Mucosa of stomach (tissue), 1 donor: Measurements from ENCODE around the gene UBL4B.
"Not testable (repeated sequence)": the region's sequence is repeated elsewhere in the genome, so short reads cannot be mapped to it uniquely, and the experiment has no call there.

Experiments
- H3K27me3 ChIP-seq: one replicate; pipeline ENCODE4 v1.7.0; 2013; ENCODE audit warnings: mild to moderate bottlenecking, low read length; ENCODE audit not compliant: control insufficient read depth, insufficient read depth
- H3K36me3 ChIP-seq: one replicate; pipeline ENCODE4 v1.7.0; 2013; ENCODE audit warnings: low read length; ENCODE audit not compliant: control insufficient read depth, insufficient read depth
- H3K4me1 ChIP-seq: one replicate; pipeline ENCODE4 v1.7.0; 2013; ENCODE audit warnings: mild to moderate bottlenecking, low read length; ENCODE audit not compliant: control insufficient read depth, insufficient read depth
- H3K4me3 ChIP-seq: one replicate; pipeline ENCODE4 v1.7.0; 2013; ENCODE audit warnings: low read length
- H3K9ac ChIP-seq: one replicate; pipeline ENCODE4 v1.7.0; 2013; ENCODE audit warnings: mild to moderate bottlenecking, low read length, moderate library complexity
- H3K9me3 ChIP-seq: one replicate; pipeline ENCODE4 v1.7.0; 2013; ENCODE audit warnings: mild to moderate bottlenecking, low read length, moderate library complexity; ENCODE audit not compliant: control insufficient read depth
- donor health status: Pancreatic carcinoma.

Gene UBL4B

GRCh38 chr1:110074166-110074565, 38.1 kb upstream of the UBL4B start:
- H3K4me3 ChIP-seq: no peak overlapping the region
- H3K9me3 ChIP-seq: no peaks in the 10 kb centered on the region
- H3K36me3 ChIP-seq: no peaks in the 10 kb centered on the region
- H3K9ac ChIP-seq: no peak overlapping the region
- peaks cover 64% of the 10 kb centered on the region for H3K27me3 ChIP-seq
- H3K4me1 ChIP-seq: peaks cover 11% of the 10 kb centered on the region

- H3K9ac ChIP-seq: no peak overlapping the region
- H3K4me1 ChIP-seq: no peaks in the 10 kb centered on the region
- no peaks in the 10 kb centered on the region for H3K9me3 ChIP-seq
- H3K36me3 ChIP-seq: no peaks in the 10 kb centered on the region
- H3K4me3 ChIP-seq: no peak overlapping the region
- peaks cover 38% of the 10 kb centered on the region for H3K27me3 ChIP-seq
These were observed 35.3 kb upstream of the UBL4B start for GRCh38 chr1:110076789-110077500.

- H3K4me1 ChIP-seq, H3K9ac ChIP-seq, H3K36me3 ChIP-seq, H3K4me3 ChIP-seq, H3K9me3 ChIP-seq: not testable (repeated sequence)
- H3K27me3 ChIP-seq: peaks cover 42% of the 10 kb centered on the region
These were observed 32.2 kb upstream of the UBL4B start for GRCh38 chr1:110079995-110080394.

- Histone ChIP-seq H3K4me3 (no peak overlapping the region), H3K36me3 (no peaks in the 10 kb centered on the region), H3K4me1 (peaks cover 10% of the 10 kb centered on the region), H3K9me3 (no peaks in the 10 kb centered on the region), H3K9ac (no peak overlapping the region), H3K27me3 (peaks cover 45% of the 10 kb centered on the region)
These were observed 31.2 kb upstream of the UBL4B start for GRCh38 chr1:110081061-110081460.

GRCh38 chr1:110082477-110082876, 29.8 kb upstream of the UBL4B start:
- no peak overlapping the region for H3K4me3 ChIP-seq
- H3K27me3 ChIP-seq: peaks cover 37% of the 10 kb centered on the region
- no peaks in the 10 kb centered on the region for H3K36me3 ChIP-seq

GRCh38 chr1:110083061-110083865, 29.0 kb upstream of the UBL4B start:
- peaks cover 10% of the 10 kb centered on the region for H3K4me1 ChIP-seq
- H3K9me3 ChIP-seq: no peaks in the 10 kb centered on the region
- no peaks in the 10 kb centered on the region for H3K36me3 ChIP-seq
- H3K9ac ChIP-seq: peak overlapping the region; percentile 65
- H3K4me3 ChIP-seq: peak overlapping the region; percentile 70
- peaks cover 41% of the 10 kb centered on the region for H3K27me3 ChIP-seq

More at GRCh38 chr1:110082477-110082876, 29.8 kb upstream of the UBL4B start:
- Histone ChIP-seq H3K9ac (no peak overlapping the region), H3K4me1 (peaks cover 10% of the 10 kb centered on the region), H3K9me3 (no peaks in the 10 kb centered on the region)

- peak overlapping the region; percentile 70 for H3K4me3 ChIP-seq
- peaks cover 41% of the 10 kb centered on the region for H3K27me3 ChIP-seq
- no peaks in the 10 kb centered on the region for H3K9me3 ChIP-seq
- no peaks in the 10 kb centered on the region for H3K36me3 ChIP-seq
- H3K9ac ChIP-seq: peak overlapping the region; percentile 65
- peaks cover 10% of the 10 kb centered on the region for H3K4me1 ChIP-seq
These were observed 28.4 kb upstream of the UBL4B start for GRCh38 chr1:110083866-110084226.

- Histone ChIP-seq H3K36me3 (no peaks in the 10 kb centered on the region), H3K9me3 (no peaks in the 10 kb centered on the region), H3K4me1 (peaks cover 10% of the 10 kb centered on the region), H3K4me3 (peak overlapping the region; percentile 70), H3K27me3 (peaks cover 41% of the 10 kb centered on the region), H3K9ac (peak overlapping the region; percentile 65)
These were observed 27.8 kb upstream of the UBL4B start for GRCh38 chr1:110084227-110085078.

- Histone ChIP-seq H3K27me3 (peaks cover 41% of the 10 kb centered on the region), H3K9ac (no peak overlapping the region), H3K36me3 (no peaks in the 10 kb centered on the region), H3K4me1 (peaks cover 10% of the 10 kb centered on the region), H3K4me3 (no peak overlapping the region), H3K9me3 (no peaks in the 10 kb centered on the region)
These were observed 26.6 kb upstream of the UBL4B start for GRCh38 chr1:110085671-110086070.

GRCh38 chr1:110086961-110087360, 25.3 kb upstream of the UBL4B start:
- H3K9ac ChIP-seq: no peak overlapping the region
- peaks cover 41% of the 10 kb centered on the region for H3K27me3 ChIP-seq

GRCh38 chr1:110087812-110088738, 24.2 kb upstream of the UBL4B start:
- peaks cover 31% of the 10 kb centered on the region for H3K27me3 ChIP-seq
- H3K9me3 ChIP-seq: no peaks in the 10 kb centered on the region
- no peaks in the 10 kb centered on the region for H3K36me3 ChIP-seq
- H3K4me1 ChIP-seq: peaks cover 10% of the 10 kb centered on the region
- no peak overlapping the region for H3K4me3 ChIP-seq
- H3K9ac ChIP-seq: no peak overlapping the region

More at GRCh38 chr1:110086961-110087360, 25.3 kb upstream of the UBL4B start:
- no peak overlapping the region for H3K4me3 ChIP-seq
- no peaks in the 10 kb centered on the region for H3K36me3 ChIP-seq
- peaks cover 10% of the 10 kb centered on the region for H3K4me1 ChIP-seq
- no peaks in the 10 kb centered on the region for H3K9me3 ChIP-seq
